NCI-H510A (cell line): ENCODE results near the gene KCTD13.
"Not testable (repeated sequence)": the region's sequence is repeated elsewhere in the genome, so short reads cannot be mapped to it uniquely, and the experiment has no call there.

ENCODE experiments used
- DNase-seq: peaks from one replicate; lab custom pipeline; 2025; lab: John Stamatoyannopoulos, UW

KCTD13 gene, protein sequence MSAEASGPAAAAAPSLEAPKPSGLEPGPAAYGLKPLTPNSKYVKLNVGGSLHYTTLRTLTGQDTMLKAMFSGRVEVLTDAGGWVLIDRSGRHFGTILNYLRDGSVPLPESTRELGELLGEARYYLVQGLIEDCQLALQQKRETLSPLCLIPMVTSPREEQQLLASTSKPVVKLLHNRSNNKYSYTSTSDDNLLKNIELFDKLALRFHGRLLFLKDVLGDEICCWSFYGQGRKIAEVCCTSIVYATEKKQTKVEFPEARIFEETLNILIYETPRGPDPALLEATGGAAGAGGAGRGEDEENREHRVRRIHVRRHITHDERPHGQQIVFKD

DNA sequence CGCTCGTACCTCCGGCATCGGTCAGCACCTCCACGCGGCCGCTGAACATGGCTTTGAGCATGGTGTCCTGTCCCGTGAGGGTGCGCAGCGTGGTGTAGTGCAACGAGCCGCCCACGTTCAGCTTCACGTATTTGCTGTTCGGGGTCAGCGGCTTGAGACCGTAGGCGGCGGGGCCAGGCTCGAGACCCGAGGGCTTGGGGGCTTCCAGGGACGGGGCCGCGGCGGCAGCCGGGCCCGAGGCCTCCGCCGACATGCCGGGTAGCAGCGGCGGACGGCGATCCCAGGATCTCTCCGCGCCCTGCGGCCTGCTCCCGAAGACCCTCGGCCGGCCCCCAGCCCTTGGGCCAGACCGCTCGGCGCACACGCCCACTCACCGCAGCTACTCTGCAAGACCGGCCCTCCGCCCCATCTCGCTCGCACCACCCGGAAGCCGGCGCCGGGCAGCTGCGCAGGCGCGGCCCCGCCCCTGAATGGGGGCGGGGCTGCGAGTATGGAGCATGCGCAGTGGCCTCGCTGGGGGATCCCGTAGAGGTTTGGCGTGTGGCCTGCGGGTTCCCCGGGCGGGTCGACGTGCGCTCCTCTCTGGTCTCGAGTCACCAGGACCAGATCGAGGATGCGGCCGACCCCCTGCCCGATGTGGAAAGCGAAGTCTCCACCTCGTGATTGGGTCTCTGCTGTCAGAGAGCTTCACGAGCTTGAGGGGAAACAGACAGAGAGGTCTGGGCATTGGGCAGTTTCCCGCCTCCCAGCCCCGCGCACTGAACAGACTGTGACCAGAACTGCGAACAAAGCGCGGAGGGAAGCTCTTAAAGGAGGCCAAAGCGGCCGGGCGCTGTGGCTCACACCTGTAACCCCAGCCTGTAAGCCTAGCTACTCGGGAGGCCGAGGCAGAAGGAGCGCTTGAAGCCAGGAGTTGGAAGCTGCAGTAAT, at the start of gene KCTD13:
TSS of gene KCTD13 (minus strand) at position 446 of the 930 bp plus-strand sequence. CDS start at position 253, 193 bp downstream.
- peak; percentile 89 for DNase-seq

DNA sequence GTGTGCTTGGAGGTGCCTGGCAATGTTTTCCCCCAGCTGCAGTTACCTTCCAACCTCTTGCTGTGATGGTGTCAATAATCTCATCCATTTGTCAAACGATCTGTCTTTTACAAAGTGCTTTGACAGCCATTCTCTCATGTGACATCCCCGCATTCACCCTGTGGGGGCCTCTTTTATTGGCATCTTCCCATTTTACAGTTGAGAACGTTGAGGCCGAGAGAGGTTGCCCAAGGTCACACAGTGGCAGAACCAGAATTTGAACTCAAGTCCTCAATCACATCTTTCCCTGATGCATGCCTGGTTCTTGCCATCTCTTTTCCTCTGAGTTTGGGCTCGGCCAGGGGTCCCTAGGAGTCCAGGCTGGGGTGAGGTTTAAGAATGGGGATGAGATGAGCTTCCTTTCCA, 49.1 kb upstream of the KCTD13 start:
- no peak for DNase-seq

DNA sequence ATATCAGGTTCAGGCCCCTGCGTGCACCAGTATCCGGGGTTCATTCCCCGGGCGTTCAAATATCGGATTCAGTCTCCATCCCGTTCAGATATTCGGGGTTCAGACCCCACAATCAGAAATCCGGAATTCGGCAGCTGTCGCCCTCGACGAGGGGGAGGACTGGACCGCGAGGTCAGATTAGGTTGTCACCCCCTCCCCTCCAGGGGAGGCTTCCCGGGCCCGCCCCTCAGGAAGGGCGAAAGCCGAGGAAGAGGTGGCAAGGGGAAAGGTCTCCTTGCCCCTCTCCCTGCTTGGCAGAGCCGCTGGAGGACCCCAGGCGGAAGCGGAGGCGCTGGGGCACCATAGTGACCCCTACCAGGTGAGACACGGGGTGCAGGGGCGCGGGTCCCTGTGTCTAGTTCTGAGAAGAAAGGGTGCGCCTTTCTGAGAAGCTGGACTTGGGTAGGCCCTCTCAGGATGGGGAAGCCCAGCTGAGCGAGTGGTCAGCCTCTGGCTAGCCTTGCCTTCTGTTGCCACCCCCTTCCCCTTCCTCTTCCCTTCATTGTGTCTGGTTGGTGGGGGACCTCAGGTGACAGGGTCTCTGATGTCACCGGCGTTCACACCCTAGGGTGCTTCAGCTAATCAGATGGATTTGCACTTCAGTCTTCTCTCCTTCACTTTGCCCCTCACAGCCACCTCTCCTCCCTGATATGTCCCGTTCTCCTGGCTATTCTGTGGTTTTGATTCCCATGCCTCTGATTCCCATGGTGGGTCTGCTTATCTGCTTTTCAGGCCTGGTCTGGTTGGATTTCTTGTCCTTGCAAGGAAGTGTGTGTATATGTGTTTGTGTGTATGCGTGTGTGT, 48.5 kb upstream of the KCTD13 start:
- no peak for DNase-seq

DNA sequence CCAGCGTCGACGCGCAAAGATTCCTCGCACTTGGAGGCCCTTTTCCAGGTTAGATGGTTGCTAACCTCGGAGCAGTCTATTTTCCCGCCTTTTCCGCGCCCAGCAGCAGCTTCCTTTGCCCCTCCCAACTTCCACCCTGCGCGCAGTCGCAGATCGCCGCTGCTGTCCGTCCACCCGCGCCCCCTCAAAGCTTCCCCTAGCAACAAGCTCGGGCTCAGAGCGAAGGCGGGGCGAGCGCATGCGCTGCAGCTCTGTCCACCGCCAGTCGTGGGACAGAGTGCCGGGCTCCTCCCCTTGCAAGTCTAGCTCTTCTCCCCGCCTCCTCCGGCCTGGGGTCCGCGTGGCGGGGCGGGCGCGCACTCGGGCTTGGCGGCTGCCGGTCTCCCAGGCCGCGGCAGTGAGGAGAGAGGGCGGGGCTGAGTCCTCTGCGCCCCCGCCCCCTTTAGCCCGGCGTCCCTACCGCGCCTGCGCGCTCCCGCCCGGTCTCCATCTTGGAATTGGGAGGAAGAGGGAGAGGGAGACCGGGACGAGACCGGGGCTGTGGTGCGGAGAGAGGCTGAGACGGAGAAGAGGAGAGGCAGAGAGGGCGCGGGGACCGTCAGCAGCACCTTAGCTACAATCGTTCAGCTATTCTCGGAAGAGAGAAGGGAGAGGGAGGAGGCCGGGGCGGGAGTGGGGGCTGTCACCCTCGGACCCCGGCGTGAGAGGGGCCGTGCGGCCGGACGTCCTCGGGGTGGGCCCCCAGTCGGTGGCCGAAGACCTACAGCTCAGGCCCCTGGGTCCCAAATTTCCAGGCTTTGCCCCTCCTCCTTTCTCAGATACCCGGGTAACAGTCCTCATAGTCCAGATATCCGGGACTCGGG, 47.6 kb upstream of the KCTD13 start, which contains the start of gene TAOK2:
TSS of gene TAOK2 (plus strand) at position 485 of the 863 bp plus-strand sequence. CDS start 3,905 bp downstream, outside the sequence.
- DNase-seq, result peak; percentile 99

DNA sequence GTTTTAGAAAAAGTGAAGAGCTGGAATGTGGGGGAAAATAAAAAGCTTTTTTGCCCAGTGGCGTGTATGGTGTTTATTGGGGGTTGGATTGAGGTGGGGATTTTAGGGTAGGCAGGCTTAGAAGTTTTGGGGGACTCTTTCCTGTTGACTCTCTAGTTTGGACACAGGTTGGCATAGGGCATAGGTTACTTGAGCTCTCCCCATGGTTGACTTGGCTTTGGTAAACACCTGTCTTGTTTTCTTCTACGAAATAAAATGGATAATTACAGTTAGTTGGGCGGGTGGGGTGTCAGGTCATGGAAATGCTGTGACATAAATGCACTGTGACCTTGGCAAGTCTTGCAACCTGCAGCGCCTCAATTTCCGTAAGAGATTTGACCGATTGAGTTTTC, 47.0 kb upstream of the KCTD13 start:
- DNase-seq, result no peak

DNA sequence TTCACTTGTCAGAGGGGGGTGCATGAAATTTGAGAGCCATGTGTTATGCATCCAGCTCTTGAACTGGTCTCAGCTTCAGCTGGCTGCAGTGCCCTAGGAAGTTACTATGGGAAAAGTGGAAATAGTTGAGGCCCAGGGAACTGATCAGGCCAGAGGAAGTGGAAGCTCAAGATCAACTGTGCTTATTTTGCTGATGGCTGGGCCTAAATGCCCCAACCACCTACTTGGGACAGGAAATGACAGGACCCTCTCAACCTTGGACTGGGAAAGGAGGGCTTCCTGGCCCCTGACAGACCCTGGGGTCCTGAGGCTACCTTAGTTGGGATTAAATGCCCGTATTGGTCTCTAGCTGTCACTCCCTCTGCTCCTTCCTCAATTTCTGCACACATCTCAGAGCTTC, 46.5 kb upstream of the KCTD13 start:
- DNase-seq, result no peak

DNA sequence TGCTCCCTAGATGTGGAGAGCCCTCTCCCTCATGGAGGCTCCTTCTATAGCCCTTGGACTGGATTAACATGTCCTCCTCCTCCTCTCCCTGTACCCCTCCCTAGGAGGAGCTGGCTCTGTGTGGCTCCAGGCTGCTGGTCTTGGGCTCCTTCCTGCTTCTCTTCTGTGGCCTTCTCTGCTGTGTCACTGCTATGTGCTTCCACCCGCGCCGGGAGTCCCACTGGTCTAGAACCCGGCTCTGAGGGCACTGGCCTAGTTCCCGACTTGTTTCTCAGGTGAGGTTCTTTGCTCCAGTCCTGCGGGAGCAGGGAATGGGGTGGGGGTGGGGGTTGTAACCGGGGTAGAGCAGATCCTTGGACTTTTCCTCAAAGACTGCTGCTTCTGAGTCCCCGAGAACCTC, 45.3 kb upstream of the KCTD13 start:
- DNase-seq, result no peak

DNA sequence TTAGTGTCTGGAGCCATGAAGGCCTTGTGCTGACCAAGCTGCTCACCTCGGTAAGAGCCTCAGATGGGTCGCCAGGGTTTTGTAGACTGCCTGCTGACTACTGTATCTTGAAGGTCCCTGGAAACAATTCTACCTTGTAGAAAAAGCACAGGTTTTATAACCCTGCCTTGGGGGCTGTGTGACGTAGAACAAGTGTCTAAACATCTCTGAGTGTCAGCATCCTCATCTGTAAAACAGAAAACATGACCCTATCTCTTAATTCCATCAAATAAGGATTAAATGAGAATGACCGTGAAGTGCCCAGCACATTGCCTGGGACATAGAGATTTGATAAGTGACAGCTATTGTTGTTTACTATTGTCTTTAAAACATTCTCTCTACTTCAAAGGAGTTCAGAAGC, 42.2 kb upstream of the KCTD13 start:
- DNase-seq, result no peak

DNA sequence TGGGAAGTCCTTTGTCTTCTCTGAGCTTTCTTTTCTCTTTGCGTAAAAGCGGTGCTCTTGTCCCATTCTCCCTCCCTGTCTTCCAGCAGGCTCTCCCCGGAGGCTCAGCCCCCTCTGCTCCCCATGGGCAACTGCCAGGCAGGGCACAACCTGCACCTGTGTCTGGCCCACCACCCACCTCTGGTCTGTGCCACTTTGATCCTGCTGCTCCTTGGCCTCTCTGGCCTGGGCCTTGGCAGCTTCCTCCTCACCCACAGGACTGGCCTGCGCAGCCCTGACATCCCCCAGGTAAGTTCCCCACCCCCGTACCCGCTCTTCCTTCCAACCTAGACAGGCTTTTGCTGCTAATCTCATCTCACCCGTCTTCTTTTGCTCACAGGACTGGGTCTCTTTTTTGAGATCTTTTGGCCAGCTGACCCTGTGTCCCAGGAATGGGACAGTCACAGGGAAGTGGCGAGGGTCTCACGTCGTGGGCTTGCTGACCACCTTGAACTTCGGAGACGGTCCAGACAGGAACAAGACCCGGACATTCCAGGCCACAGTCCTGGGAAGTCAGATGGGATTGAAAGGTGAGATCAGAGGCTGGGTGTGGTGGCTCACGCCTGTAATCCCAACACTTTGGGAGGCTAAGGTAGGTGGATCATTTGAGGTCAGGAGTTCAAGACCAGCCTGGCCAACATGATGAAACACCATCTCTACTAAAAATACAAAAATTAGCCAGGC, 37.2 kb upstream of the KCTD13 start:
- DNase-seq, result no peak

DNA sequence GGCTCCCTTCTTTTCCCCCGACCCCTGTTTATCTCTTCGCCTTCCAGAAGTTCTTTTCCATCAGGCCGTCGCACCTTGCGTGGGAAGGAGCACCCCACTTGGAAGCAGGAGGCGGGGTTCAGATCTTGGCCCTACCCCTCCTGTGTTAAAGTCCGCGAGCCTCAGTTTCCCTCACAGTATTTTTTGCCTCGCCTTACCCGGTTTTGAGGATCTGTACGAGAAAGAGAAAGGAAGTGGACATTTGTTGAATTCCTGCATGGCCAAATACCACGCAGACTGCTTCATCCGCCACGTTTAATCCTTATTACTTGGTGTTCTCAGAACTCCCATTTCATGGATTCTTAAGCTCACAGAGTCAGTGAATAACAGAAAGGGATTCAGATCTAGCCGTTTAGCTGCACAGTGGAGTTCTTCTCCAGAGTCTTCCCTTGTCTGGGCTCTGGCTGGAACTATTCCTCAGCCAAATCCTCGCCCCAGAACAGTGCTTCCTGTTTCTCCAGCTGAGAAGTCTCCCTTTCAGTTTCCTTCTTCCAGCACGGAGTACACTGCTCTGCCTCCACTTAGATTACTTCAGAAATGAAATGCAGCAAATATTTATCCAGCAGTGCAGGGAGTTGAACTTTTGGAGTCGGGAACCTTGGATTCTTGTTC, 36.4 kb upstream of the KCTD13 start:
- DNase-seq, result no peak

DNA sequence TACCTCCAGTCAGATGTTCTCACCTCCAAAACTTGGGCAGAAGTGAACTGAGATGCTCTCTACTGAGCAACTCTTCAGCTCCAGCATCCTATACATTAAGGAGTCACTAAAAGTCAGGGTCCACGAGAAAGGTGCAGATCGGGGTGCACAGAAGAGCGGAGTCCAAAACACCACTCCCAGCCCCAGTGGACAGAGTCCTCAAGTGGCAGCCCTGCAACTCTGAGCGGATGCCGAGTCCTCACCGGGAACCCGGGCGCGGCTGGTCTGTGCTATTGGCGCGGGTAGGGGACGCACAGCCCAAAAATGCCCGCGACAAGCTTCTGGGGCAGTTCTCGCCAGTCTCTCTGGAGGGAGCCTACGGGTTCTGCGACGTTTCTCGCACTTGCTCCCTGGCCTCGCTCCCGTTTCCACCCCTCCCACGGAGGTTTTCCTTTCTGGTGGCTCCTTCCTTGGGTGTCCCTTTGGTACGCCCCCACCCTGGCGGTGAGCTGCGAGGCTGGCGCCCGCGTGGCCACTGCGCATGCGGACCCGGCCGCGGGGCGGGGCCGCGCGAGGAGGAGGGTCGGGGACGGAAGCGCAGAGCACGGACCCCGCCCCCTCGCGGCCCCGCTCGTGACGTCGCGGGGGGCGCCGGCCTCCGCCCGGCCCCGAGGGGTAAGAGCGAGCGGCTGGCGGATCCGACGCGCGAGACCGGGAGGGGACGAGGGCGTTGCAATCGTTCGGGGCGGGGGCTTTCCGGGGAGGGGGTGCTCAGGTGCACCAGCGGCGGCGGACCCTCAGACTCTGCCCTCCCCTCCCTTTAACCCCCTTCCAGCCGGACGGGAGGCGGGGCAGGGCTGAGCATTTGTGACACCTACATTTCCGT, 35.7 kb upstream of the KCTD13 start, which contains the start of gene TMEM219:
TSS of gene TMEM219 (plus strand) at position 601 of the 865 bp plus-strand sequence. CDS start 1,065 bp downstream, outside the sequence.
- peak; percentile 84 for DNase-seq

DNA sequence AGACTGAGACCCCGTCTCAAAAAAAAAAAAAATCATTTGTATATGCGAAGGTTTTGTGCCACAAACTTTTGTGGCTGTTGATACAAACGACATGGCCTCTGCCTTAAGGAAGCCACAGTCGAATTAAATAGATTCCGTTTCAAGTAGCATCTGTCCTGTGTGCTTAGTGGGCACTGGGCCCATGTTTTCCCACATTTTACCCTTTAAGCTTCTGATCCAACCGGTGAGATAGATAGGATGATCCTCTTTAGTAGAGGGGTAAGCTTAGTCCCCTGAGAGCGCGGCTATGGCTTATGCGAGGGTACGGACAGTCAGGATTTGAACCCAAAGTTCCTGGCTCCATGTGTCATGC, 35.1 kb upstream of the KCTD13 start:
- no peak for DNase-seq

DNA sequence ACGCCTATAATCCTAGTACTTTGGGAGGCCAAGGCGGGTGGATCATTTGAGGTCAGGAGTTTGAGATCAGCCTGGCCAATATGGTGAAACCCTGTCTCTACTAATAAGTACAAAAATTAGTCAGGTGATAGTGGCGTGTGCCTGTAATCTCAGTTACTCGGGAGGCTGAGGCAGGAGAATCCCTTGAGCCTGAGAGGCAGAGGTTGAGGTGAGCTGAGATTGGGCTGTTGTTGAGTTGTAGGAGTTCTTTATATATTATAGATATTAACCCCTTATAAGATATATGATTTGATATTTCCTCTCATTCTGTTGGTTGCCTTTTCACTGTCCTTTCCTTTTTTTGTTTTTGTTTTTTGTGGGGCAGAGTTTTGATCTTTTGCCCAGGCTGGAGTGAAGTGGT, 33.8 kb upstream of the KCTD13 start:
- DNase-seq, result not testable (repeated sequence)

DNA sequence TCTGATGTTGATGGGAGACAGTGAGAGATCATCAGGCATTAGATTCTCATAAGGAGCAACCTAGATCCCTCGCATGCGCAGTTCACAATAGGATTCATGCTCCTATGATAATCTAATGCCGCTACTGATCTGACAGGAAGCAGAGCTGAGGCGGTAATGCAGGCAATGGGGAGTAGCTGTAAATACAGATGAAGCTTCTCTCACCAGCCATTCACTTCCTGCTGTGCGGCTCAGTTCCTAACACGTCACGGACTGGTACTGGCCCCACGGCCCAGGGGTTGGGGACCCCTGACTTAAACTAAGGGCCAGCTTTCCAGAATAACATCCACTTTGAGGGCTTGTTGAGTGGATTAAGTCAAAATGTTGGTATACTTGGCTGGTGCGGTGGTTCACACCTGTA, 33.3 kb upstream of the KCTD13 start:
- DNase-seq, result no peak

DNA sequence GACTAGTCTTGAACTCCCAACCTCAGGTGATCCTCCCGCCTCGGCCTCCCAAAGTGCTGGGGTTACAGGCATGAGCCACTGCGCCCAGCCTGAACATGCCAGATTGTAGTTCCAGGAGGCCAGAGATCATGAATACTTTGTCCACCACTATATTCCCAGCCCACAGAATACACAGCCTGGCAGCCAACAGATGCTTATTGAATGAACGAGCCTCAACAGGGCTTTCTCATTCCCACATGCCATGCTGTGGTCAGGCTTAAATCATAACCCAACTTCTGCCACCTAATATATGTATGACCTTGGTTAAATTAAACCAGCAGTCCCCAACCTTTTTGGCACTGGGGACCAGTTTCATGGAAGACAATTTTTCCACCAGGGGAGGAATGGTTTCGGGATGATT, 32.7 kb upstream of the KCTD13 start:
- no peak for DNase-seq

DNA sequence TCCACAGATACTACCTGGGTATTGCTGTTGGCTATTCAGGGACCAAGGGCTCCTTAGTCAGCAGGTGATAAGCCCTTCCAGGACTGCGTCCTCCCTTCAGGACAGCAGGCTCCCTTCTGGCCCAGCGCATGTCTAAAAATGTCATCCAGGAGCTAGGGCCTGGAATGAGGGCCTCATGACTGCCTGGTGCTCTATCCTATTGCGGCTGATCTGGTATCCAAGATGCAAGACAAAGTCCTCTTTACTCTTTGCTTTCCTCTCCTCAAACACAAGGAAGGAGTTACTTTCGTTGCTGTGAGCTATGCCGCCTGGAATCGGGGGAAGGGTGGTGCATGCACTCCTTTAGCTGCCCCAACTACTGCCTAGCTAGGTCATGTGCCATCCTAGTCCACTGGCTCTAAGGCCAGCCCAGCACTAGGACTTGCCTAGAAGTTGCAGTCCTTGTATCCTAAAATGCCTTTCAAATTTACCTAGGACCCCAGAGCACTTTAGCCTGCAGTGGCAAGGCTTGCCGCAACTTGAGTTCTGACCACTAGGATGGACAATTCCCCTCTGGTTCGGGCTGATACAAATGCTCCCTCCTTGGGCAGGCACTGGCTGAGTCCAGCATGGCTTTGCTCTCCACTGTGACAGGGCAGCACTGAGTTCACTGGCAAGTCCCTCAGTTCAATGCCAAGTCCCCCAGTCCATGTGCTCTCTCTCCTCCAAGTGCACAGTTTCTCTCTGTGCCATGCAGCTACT, 25.8 kb upstream of the KCTD13 start:
- no peak for DNase-seq

DNA sequence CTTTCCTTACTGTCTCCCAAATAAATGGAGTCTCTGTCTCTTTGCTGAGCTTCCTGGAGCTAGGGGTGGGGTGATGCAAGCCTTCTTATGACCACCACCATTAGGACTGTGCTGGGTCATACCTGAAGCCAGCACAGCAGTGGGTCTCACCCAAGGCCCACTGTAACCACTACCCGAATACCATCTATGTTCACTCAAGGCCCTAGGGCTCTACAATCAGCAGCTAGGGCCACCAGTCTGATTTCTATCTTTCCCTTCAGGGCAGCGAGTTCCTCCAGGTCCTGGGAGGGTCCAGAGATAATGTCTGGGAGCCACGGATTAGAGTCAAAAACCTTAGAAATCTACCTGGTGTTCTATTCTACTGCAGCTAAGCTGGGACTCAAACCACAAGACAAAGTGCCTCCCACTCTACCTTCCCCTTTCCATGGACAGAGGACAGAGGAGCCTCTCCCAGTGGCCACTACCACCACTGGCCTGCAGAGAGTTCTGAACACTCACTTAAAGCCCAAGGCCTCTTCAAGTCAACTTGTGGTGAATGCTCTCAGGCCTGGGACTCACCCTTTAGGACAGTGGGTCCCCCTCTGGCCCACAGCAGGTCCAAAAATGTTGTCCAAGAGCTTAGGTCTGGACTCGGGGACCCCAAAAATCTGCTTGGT, 24.9 kb upstream of the KCTD13 start:
- DNase-seq, result no peak

DNA sequence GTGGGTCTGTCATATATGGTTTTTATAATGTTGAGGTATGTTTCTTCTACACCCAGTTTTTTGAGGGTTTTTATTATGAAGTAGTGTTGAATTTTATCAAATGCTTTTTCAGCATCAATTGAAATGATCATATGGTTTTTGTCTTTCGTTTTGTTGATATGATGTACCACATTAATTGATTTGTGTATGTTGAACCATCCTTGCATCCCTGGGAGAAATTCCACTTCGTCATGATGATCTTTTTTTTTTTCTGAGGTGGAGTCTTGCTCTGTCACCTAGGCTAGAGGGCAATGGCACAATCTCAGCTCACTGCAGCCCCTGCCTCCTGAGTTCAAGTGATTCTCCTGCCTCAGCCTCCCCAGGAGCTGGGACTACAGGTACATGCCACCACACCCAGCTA, 21.9 kb upstream of the KCTD13 start:
- DNase-seq, result no peak
